Measurements from ENCODE around the gene GJB2.

GJB2 gene

GRCh38 chr13:20142023-20142926 is 50.5 kb downstream of the GJB2 start:
- DNase-seq (ENCODE audit: low spot score), result no peak

GRCh38 chr13:20141238-20142022 is 51.3 kb downstream of the GJB2 start:
- peak; percentile 74 for DNase-seq (ENCODE audit: low spot score)

- DNase-seq (ENCODE audit: low spot score), result no peak
These were observed 52.3 kb downstream of the GJB2 start for GRCh38 chr13:20140487-20140886.

GRCh38 chr13:20137875-20138274 is 54.9 kb downstream of the GJB2 start:
- DNase-seq (ENCODE audit: low spot score), result no peak

All from SK-N-DZ (cell line).